Mucosa of descending colon (tissue), 3 donors: ENCODE results near the gene PTPN20. TPM values are rescaled to one million over a fixed set of nuclear protein-coding genes. Genes with fewer than 3 reads are reported as not detected.
A peak's percentile ranks its signal among the peaks of the same experiment; 100 is the strongest.

ENCODE experiments used
- ATAC-seq: fragments of 200-7000 bp; cut with Tn5 transposase; one replicate; pipeline ENCODE4 v1.9.1; 2020; ENCODE audit warnings: mild to moderate bottlenecking, moderate library complexity
- DNase-seq, 3 donors: peaks; one replicate each; pipeline ENCODE4 v3.0.0-alpha.2; 2020
- H3K36me3 ChIP-seq: fragments of 200-600 bp; one replicate; pipeline ENCODE4 v1.8.0; 2021; ENCODE audit warnings: low read depth, mild to moderate bottlenecking
- H3K4me1 ChIP-seq: fragments of 200-600 bp; one replicate; pipeline ENCODE4 v1.8.0; 2021; ENCODE audit warnings: low read depth, mild to moderate bottlenecking
- H3K4me3 ChIP-seq: fragments of 200-600 bp; one replicate; pipeline ENCODE4 v1.8.0; 2021; ENCODE audit warnings: mild to moderate bottlenecking
- H3K9me3 ChIP-seq: fragments of 200-600 bp; one replicate; pipeline ENCODE4 v1.8.0; 2021; ENCODE audit warnings: mild to moderate bottlenecking
- CTCF ChIP-seq: fragments of 200-600 bp; IDR thresholded peaks from one replicate; pipeline ENCODE4 v1.8.0; 2022; ENCODE audit warnings: antibody characterized with exemption, mild to moderate bottlenecking
- intact Hi-C, 2 donors: fragments of 100-400 bp; cut with DNase I in 1 of 2; cut with micrococcal nuclease in 1 of 2; formaldehyde crosslinking; loops; one replicate each; pipeline versions ENCODE4 v1.11.0 to v1.11.1; 2022; cut with DNase I, micrococcal nuclease
- total RNA-seq, 3 donors: library from RNA; stranded (reverse); fragmentation: NEBNext Ultra II Directional in 2 of 3; extraction: Animal tissue kit (Norgen Biotek cat#: 25700) in 2 of 3; gene quantifications; one replicate each; pipeline versions ENCODE4 v1.2.1 to v1.2.4, GENCODE V29; 2021 to 2023
- donor health status: DM: no; HTN: no; CAD: no; lungs with moderate emphysema.
- donor health status: DM: no; HTN: no; CAD: no.
- donor health status: DM: no; HTN: yes; CAD: no.

PTPN20 gene
- total RNA-seq, 3 donors from 2014 or later: 1.6 to 6.5 (median 1.7) TPM

- DNase-seq (no peak), ATAC-seq (no peak)
- intact Hi-C loops: loop anchor here in 1 of 2 donors (5.0 kb wide), 1 partner anchor 273 kb away; no protein-coding TSS in a partner anchor
These were observed 133.5 kb downstream of the PTPN20 start for GRCh38 chr10:47044741-47045140.

GRCh38 chr10:47045331-47045861, 134.2 kb downstream of the PTPN20 start:
- ATAC-seq (no peak), DNase-seq (no peak)
- Histone ChIP-seq H3K4me3 (no peak overlapping the region), H3K9me3 (no peaks in the 10 kb centered on the region), H3K4me1 (no peaks in the 10 kb centered on the region), H3K36me3 (no peaks in the 10 kb centered on the region)
- TF ChIP-seq CTCF: no peak
- intact Hi-C loops: loop anchor here in 1 of 2 donors (5.0 kb wide), 1 partner anchor 272 kb away; no protein-coding TSS in a partner anchor

More at GRCh38 chr10:47044741-47045140, 133.5 kb downstream of the PTPN20 start:
- TF ChIP-seq CTCF: no peak
- Histone ChIP-seq H3K36me3 (no peaks in the 10 kb centered on the region), H3K9me3 (no peaks in the 10 kb centered on the region), H3K4me1 (no peaks in the 10 kb centered on the region), H3K4me3 (no peak overlapping the region)

GRCh38 chr10:47046321-47047126, 135.3 kb downstream of the PTPN20 start:
- H3K36me3 ChIP-seq: no peaks in the 10 kb centered on the region
- no peaks in the 10 kb centered on the region for H3K4me1 ChIP-seq
- DNase-seq: no peak
- ATAC-seq: no peak
- intact Hi-C loops: loop anchor here in 1 of 2 donors (5.0 kb wide), 1 partner anchor 271 kb away; no protein-coding TSS in a partner anchor
- H3K9me3 ChIP-seq: no peaks in the 10 kb centered on the region
- TF ChIP-seq CTCF: no peak
- no peak overlapping the region for H3K4me3 ChIP-seq

- ATAC-seq (no peak), DNase-seq (no peak)
- no peaks in the 10 kb centered on the region for H3K9me3 ChIP-seq
- no peaks in the 10 kb centered on the region for H3K36me3 ChIP-seq
- intact Hi-C loops: loop anchor here in 1 of 2 donors (5.0 kb wide), 1 partner anchor 270 kb away; no protein-coding TSS in a partner anchor
- H3K4me1 ChIP-seq: no peaks in the 10 kb centered on the region
- no peak overlapping the region for H3K4me3 ChIP-seq
- no peak for TF ChIP-seq CTCF
These were observed 135.9 kb downstream of the PTPN20 start for GRCh38 chr10:47047127-47047504.

GRCh38 chr10:47047577-47048525, 136.6 kb downstream of the PTPN20 start:
- peak; percentile 87 for ATAC-seq
- Histone ChIP-seq H3K9me3 (no peaks in the 10 kb centered on the region), H3K4me1 (no peaks in the 10 kb centered on the region), H3K4me3 (no peak overlapping the region), H3K36me3 (no peaks in the 10 kb centered on the region)
- TF ChIP-seq CTCF: peak; percentile 79
- intact Hi-C loops: loop anchor here in 1 of 2 donors (5.0 kb wide), 1 partner anchor 269 kb away; no protein-coding TSS in a partner anchor
- peak; percentile 77 to 89 (median 86) for DNase-seq
